K562 (cell line): ENCODE results near the gene ZKSCAN4. TPM values are rescaled to one million over a fixed set of nuclear protein-coding genes. Genes with fewer than 3 reads are reported as not detected.
A peak's percentile ranks its signal among the peaks of the same experiment; 100 is the strongest.

Experiments used
- BHLHE40 ChIP-seq: IDR thresholded peaks from 2 replicates; pipeline ENCODE4 v1.6.1; 2011; ENCODE audit warnings: low read length, improper control_type of control experiment
- BRCA1 ChIP-seq, 2 experiments: fragments of 450-650 bp in 1 of 2; sonication (generic) in 1 of 2; formaldehyde crosslinking in 1 of 2; IDR thresholded peaks; 2 replicates each; pipeline versions ENCODE4 v1.5.0 to v1.6.1; 2017 to 2020; ENCODE audit warnings: mild to moderate bottlenecking in 1 of 2, missing genetic modification reagents in 1 of 2
- FOS ChIP-seq: IDR thresholded peaks from 3 replicates; pipeline ENCODE4 v1.6.1; 2011; ENCODE audit not compliant: insufficient read length; ENCODE audit errors: extremely low read depth
- FOXK1 ChIP-seq: sonication (generic); formaldehyde crosslinking; IDR thresholded peaks from 2 replicates; pipeline ENCODE4 v1.8.0; 2022; ENCODE audit warnings: missing genetic modification reagents, mild to moderate bottlenecking, borderline replicate concordance
- GABPB1 ChIP-seq: sonication (generic); formaldehyde crosslinking; IDR thresholded peaks from 2 replicates; pipeline ENCODE4 v1.8.0; 2022; ENCODE audit warnings: mild to moderate bottlenecking, missing genetic modification reagents
- MAZ ChIP-seq, 2 experiments: fragments of 450-650 bp in 1 of 2; sonication (generic) in 1 of 2; formaldehyde crosslinking; IDR thresholded peaks in 1 of 2; conservative IDR thresholded peaks in 1 of 2; 2 replicates each; pipeline versions ENCODE4 v1.4.0 to v1.5.0; 2020; ENCODE audit warnings: mild to moderate bottlenecking in 1 of 2, missing genetic modification reagents in 1 of 2
- MXI1 ChIP-seq: IDR thresholded peaks from 2 replicates; pipeline ENCODE4 v1.6.1; 2011; ENCODE audit warnings: low read depth, mild to moderate bottlenecking, improper control_type of control experiment, low read length
- NFE2 ChIP-seq: IDR thresholded peaks from 2 replicates; pipeline ENCODE4 v1.6.1; 2014; ENCODE audit warnings: antibody characterized with exemption, low read depth
- NFE2L1 ChIP-seq: fragments of 450-650 bp; IDR thresholded peaks from 2 replicates; pipeline ENCODE4 v1.6.1; 2016; ENCODE audit warnings: missing genetic modification characterization, low read depth, mild to moderate bottlenecking, missing compliant biosample characterization, moderate library complexity, borderline replicate concordance
- POLR2A ChIP-seq: fragments of 450-650 bp; conservative IDR thresholded peaks from 2 replicates; pipeline ENCODE4 v1.6.1; 2016
- RBM22 ChIP-seq: fragments of 200-400 bp; formaldehyde crosslinking; IDR thresholded peaks from 2 replicates; pipeline ENCODE4 v1.6.1; 2018; ENCODE audit warnings: low read length, low read depth; ENCODE audit not compliant: poor library complexity, severe bottlenecking
- TRIM28 ChIP-seq: fragments of 450-650 bp; IDR thresholded peaks from 2 replicates; pipeline ENCODE4 v1.6.1; 2017
- ZNF212 ChIP-seq: fragments of 450-650 bp; formaldehyde crosslinking; IDR thresholded peaks from 2 replicates; pipeline ENCODE4 v1.4.0; 2020; ENCODE audit warnings: mild to moderate bottlenecking
- ZNF584 ChIP-seq: fragments of 200-800 bp; sonication (Bioruptor generic); IDR thresholded peaks from 2 replicates; pipeline ENCODE4 v1.6.1; 2016; ENCODE audit warnings: low read depth, mild to moderate bottlenecking, missing genetic modification characterization, missing compliant biosample characterization
- ZNF696 ChIP-seq: fragments of 250-450 bp; sonication (Bioruptor Pico); conservative IDR thresholded peaks from 2 replicates; pipeline ENCODE4 v1.4.0; 2020; ENCODE audit warnings: mild to moderate bottlenecking, moderate library complexity
- polyA plus RNA-seq, 8 experiments: library from polyadenylated mRNA; depleted of rRNA in 4 of 8; stranded (reverse) in 5 of 8; unstranded in 3 of 8; fragments of >200 nt; fragmentation: Nextera tagmentation in 2 of 8; fragmentation: Illumina TruSeq in 1 of 8; extraction: Ambion mirVana in 2 of 8; extraction: Trizol in 1 of 8; gene quantifications; 2 replicates each; pipeline versions ENCODE4 v1.2.1 to v1.2.3, GENCODE V29; 2011 to 2014; ENCODE audit warnings: inconsistent platforms in 1 of 8, missing spikeins in 1 of 8
- total RNA-seq, 7 experiments: library from RNA; depleted of rRNA in 6 of 7; stranded (reverse); fragments of >200 nt in 6 of 7; fragmentation: Illumina TruSeq in 2 of 7; extraction: Trizol in 2 of 7; gene quantifications; 2 replicates each; pipeline versions ENCODE4 v1.2.1 to v1.2.3, GENCODE V29; 2011 to 2021; ENCODE audit warnings: low replicate concordance in 1 of 7
- TF ChIP-seq, protein P1 (sequence below): fragments of 250-450 bp; sonication (Bioruptor Pico); IDR thresholded peaks from 2 replicates; pipeline ENCODE4 v1.5.1; 2021; ENCODE audit warnings: mild to moderate bottlenecking
- TF ChIP-seq, protein P2 (sequence below): conservative IDR thresholded peaks from 2 replicates; pipeline ENCODE4 v1.6.1; 2011; ENCODE audit warnings: low read depth, mild to moderate bottlenecking, low read length; ENCODE audit not compliant: control insufficient read depth
- TF ChIP-seq, protein P3 (sequence below): fragments of 250-450 bp; sonication (Bioruptor Pico); IDR thresholded peaks from 2 replicates; pipeline ENCODE4 v1.9.0; 2021; ENCODE audit warnings: mild to moderate bottlenecking
- TF ChIP-seq, protein P4 (sequence below), 3 experiments: fragments of 200-800 bp in 1 of 3; fragments of 250-450 bp in 1 of 3; fragments of 450-650 bp in 1 of 3; sonication (Bioruptor Pico) in 1 of 3; sonication (Bioruptor generic) in 1 of 3; formaldehyde crosslinking in 1 of 3; IDR thresholded peaks; 2 replicates each; pipeline versions ENCODE4 v1.6.1 to v1.8.0; 2016 to 2022; ENCODE audit warnings: mild to moderate bottlenecking in 2 of 3, missing genetic modification characterization in 2 of 3, missing compliant biosample characterization in 1 of 3, moderate library complexity in 1 of 3

The ZKSCAN4 gene
- total and polyA plus RNA-seq, 9 of the 15 experiments (the other 6 are each of a cell fraction or from before 2014, with no cell fraction given): 1.2 to 5.3 (median 4.7) TPM

DNA sequence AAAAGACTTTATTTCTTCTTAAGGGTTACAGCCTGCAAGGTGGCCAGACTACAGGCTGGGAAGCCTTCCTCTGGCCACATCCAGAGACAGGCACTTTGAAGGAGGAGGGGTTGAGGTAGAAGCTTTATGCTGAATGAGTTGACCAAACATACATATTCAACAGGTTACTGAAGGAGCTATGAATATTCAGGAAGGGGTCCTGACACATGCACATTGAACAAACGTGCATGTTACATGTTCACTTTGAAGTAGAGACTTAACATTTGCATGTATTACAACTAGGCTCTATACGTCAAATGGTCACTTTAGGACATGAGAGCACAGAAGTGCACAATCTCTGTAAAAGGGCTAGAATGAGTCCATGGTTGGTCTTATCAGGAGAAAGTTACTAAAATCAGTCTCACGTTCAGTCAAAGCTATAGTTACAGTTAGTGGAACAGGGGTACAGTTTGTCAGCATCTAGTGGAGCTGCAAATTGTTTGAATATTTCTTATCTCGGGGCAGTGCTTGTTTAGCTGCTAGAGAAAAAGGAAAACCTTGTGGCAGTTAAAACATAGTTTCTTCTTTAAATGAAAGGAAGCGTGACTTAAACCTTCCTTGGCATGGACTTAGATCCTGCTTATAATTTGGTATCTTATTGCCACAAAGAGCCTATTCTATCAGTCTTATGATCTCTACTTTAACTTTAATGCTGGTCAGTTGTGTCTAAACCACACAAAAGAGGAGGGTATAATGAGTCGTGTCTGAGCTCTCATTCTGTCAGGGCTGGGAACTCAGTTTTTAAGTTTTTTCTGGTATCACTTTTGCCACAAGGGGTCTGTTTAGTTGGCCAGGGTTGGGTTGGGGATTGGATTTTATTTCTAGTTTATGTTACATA, 31.6 kb downstream of the ZKSCAN4 start (continued):
- peak; percentile 53; the same call in 1 of the 2 replicates for TF ChIP-seq MXI1
- TF ChIP-seq GABPB1 (CRISPR knock-in tag): no peak
- TF ChIP-seq BHLHE40: peak; percentile 50
- peak; percentile 99 for TF ChIP-seq POLR2A
- TF ChIP-seq ZNF696: no peak
- TF ChIP-seq NFE2: no peak
- TF ChIP-seq, protein P1, sequence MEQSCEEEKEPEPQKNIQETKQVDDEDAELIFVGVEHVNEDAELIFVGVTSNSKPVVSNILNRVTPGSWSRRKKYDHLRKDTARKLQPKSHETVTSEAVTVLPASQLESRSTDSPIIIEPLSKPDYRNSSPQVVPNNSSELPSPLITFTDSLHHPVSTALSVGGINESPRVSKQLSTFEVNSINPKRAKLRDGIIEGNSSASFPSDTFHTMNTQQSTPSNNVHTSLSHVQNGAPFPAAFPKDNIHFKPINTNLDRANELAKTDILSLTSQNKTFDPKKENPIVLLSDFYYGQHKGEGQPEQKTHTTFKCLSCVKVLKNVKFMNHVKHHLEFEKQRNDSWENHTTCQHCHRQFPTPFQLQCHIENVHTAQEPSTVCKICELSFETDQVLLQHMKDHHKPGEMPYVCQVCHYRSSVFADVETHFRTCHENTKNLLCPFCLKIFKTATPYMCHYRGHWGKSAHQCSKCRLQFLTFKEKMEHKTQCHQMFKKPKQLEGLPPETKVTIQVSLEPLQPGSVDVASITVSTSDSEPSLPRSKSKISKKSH (CRISPR knock-in tag): no peak
- TF ChIP-seq ZNF212 (CRISPR knock-in tag): peak; percentile 44; the same call in 1 of the 2 replicates
- TF ChIP-seq, protein P2, sequence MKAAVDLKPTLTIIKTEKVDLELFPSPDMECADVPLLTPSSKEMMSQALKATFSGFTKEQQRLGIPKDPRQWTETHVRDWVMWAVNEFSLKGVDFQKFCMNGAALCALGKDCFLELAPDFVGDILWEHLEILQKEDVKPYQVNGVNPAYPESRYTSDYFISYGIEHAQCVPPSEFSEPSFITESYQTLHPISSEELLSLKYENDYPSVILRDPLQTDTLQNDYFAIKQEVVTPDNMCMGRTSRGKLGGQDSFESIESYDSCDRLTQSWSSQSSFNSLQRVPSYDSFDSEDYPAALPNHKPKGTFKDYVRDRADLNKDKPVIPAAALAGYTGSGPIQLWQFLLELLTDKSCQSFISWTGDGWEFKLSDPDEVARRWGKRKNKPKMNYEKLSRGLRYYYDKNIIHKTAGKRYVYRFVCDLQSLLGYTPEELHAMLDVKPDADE: no peak; the same call in 1 of the 2 replicates
- no peak for TF ChIP-seq BRCA1 (IDR thresholded peaks at IDR 0.05)
- no peak for TF ChIP-seq BRCA1 (CRISPR knock-in tag; IDR thresholded peaks at IDR 0.05)
- TF ChIP-seq FOXK1 (CRISPR knock-in tag): 0 out of 2 replicates have a peak, but pooled peaks have one; percentile 24
- no peak for TF ChIP-seq TRIM28
- TF ChIP-seq MAZ (CRISPR knock-in tag; conservative IDR thresholded peaks at IDR 0.05 in 1 of 2, IDR thresholded peaks at IDR 0.05 in 1 of 2): peak in 1 of 2 experiments; percentile 30; a peak in 1 of 4 replicates
- TF ChIP-seq, protein P3, sequence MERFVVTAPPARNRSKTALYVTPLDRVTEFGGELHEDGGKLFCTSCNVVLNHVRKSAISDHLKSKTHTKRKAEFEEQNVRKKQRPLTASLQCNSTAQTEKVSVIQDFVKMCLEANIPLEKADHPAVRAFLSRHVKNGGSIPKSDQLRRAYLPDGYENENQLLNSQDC: peak; percentile 90
- TF ChIP-seq RBM22: no peak
- no peak for TF ChIP-seq NFE2L1 (tag)
- TF ChIP-seq FOS: no peak
- no peak for TF ChIP-seq ZNF584 (CRISPR knock-in tag)
- TF ChIP-seq, protein P4, sequence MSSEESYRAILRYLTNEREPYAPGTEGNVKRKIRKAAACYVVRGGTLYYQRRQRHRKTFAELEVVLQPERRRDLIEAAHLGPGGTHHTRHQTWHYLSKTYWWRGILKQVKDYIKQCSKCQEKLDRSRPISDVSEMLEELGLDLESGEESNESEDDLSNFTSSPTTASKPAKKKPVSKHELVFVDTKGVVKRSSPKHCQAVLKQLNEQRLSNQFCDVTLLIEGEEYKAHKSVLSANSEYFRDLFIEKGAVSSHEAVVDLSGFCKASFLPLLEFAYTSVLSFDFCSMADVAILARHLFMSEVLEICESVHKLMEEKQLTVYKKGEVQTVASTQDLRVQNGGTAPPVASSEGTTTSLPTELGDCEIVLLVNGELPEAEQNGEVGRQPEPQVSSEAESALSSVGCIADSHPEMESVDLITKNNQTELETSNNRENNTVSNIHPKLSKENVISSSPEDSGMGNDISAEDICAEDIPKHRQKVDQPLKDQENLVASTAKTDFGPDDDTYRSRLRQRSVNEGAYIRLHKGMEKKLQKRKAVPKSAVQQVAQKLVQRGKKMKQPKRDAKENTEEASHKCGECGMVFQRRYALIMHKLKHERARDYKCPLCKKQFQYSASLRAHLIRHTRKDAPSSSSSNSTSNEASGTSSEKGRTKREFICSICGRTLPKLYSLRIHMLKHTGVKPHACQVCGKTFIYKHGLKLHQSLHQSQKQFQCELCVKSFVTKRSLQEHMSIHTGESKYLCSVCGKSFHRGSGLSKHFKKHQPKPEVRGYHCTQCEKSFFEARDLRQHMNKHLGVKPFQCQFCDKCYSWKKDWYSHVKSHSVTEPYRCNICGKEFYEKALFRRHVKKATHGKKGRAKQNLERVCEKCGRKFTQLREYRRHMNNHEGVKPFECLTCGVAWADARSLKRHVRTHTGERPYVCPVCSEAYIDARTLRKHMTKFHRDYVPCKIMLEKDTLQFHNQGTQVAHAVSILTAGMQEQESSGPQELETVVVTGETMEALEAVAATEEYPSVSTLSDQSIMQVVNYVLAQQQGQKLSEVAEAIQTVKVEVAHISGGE (CRISPR knock-in tag; IDR thresholded peaks at IDR 0.05): 0 out of 6 replicates have a peak, but pooled peaks of 1 of the 3 experiments have one; percentile 28
